Medulla oblongata (tissue), 1 donor: ENCODE data around the gene PCCA.

Experiments used
- DNase-seq: peaks from one replicate; pipeline ENCODE4 v3.0.0-alpha.2; 2015; ENCODE audit errors: extremely low spot score

PCCA gene

DNA sequence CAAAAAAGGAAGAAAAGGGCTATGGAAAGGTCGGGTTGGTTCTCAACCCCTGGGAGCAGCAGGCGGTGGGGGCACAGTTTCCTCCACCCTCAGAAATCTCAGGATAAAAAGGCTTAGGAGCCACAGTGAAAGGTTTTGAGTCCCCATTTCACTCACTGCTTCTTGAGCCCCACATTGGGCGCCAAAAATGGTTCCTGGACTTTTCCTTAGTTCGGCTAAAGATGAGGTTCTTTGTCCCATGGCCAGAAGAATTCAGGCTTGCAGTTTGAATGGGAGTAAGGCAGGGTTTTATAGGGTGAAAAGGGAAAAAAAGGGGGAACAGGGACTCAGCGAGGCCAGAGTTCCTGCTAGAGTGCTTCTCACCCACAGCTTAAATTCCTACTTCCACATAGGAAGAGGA lies 320.2 kb downstream of the PCCA start:
- DNase-seq = no peak

- no peak for DNase-seq
Observed at GRCh38 chr13:100423375-100423774, 334.5 kb downstream of the PCCA start.

DNA sequence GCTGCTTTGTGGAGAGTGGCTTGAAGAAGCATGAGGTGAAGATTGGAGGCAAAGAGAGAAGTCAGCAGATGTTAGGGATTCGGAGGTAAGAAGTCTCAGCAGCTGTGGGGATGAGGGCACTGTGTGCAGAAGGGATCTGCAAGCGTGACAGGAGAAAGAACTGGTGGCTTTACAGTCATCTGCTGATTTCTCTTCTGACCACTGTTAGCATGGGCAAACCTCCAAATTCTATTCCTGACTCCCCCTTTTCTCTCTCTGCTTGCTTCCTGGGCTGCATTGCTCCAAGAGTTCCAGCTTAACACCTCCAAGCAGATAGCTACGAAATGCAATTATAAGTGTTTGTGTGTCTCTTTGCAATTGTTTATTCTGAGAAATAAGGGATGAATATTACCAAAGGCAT lies 340.1 kb downstream of the PCCA start:
- DNase-seq = no peak

DNA sequence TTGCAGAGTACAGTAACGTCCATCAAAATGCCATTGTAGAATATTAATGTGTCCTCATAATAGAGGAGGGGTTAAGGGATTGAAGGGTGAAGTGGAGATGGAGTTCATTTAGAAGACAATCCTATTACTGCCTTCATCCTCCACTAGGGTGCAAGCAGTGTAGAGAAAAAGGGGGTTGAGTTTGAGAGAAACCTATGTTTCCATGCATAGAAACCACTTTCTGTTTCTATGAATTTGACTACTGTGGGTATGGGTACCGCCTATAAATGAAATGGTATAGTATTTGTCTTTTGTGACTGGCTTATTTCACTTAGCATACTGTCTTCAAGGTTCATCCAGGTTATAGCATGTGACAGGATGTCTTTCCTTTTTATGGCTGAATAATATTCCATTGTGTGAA lies 343.7 kb downstream of the PCCA start:
- DNase-seq = no peak

DNA sequence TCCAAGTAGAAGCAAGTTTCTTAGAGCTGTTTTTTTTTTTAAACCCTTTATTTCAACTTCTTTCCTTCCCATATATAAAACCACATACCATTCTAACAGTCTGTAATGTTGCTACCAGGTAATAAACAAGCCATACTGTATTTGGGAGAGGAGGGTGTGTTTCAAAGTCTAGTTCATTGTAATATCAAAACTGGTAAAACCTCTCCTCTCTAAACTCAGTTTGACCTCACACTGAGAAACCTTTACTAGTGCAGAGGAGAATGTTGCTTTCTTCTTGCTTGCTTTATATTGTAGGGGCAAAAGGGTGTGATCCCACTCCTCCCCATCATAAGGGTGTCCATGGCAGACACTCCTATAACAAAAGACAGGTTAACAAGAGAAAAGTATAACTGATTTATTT lies 344.6 kb downstream of the PCCA start:
- DNase-seq = no peak

GRCh38 chr13:100434010-100434763 lies 345.3 kb downstream of the PCCA start:
- no peak for DNase-seq

- DNase-seq = no peak
Observed at GRCh38 chr13:100436099-100436498, 347.2 kb downstream of the PCCA start.

GRCh38 chr13:100438059-100438788 lies 349.3 kb downstream of the PCCA start:
- DNase-seq = no peak

DNA sequence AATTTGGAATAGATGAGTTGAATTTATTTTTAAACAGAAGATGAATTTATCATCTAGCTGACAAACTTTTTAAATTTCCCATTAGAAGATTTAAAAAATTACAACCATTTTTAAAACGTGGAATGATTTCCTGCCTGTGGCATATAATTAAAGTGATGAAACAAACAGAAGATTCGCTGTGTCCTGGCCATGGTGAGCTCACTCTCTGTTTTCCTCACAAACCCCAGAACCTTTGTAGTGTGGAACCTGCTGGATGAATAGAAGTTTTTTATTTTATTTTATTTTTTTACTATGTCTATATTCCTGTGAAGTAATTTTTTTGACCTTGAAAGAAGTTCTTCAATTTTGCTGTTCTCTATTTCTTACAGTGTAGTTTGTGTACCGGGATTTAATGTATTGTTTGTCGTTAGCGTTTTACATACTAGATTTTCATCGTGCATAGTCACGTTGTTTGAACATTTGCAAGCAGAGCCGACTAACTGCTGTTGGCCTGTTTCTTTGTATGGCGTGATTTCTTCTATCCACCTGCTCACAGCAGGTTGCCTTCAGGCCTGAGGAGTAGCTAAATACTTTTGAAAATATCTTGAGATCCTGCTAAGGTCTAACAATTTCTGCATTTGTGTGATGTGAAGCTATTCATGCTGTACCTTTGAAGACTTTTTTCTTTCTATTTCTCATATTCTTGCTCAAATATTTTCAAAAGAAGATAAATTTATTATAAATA lies 350.5 kb downstream of the PCCA start:
- no peak for DNase-seq

- DNase-seq = no peak
Observed at GRCh38 chr13:100440751-100441425, 352.0 kb downstream of the PCCA start.

DNA sequence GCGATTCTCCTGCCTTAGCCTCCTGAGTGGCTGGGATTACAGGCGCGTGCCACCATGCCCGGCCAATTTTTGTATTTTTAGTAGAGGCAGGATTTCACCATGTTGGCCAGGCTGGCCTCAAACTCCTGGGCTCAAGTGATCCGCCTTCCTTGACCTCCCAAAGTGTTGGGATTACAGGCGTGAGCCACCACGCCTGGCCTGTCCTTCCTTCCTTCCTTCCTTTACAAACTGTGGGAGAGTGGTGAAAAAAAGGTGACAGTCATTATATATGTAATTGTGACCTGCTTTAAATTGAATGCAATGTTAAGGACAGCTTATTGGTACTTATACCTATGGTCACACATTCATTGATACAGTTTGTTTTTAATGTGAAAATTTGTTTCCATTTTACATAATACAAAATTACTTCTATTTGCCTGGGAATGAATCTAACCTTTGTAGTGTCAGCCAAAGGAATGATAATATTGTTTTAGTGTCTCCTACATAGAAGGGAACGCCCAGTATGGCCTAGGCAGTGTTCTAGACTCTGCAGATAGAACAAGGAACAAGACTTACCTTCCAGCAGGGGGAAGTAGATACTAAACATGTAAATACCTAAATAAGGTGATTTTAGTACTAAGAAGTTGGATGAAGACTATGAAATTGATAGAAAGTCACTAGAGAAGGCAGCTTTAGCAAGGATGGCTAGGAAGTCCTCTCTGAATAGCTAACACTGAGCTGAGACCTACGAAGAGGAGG lies 353.4 kb downstream of the PCCA start:
- DNase-seq = no peak

DNA sequence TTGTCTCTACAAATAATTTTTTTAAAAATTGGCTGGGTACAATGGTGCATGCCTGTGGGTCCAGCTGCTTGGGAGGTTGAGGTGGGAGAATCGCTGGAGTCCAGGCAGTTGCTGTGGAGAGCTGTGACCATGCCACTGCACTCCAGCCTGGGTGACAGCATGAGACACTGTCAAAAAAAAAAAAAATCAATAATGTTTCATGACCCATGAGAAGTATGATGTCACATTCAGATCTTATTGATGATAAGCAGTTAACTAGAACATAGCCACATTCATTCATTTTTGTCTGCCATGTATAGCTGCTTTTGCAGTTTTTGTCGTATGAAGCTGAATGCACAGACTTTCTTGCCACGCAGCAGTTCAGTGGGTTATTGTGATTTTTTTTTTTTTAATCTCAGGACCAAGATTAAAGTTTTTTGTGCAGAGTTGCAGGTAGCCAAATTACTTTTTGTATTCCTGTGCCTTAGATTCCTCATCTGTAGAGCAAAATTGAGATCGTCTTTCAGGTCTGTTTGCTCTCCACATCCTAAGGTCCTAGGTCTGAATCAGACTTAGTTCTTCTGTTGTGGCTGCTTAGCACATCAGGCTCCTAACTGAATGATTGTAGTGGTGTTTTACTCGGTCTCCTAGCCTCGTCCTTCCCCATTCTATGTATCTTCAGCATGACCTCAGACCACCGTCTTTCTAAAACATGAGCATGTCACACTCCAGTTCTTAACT lies 354.5 kb downstream of the PCCA start:
- DNase-seq = no peak

DNA sequence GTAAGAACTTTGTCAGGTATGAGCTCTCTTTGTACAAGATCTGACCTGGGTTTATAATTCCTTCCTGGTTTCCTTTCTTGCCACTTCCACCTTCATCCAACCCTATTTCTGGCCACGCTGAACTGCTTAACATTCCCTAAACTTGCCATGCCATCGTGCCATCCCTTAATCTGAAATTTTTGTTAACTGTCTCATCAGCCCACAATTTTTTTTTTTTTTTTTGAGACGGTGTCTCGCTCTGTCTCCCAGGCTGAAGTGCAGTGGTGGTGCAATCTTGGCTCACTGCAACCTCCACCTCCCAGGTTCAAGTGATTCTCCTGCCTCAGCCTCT lies 355.1 kb downstream of the PCCA start:
- DNase-seq = no peak

- no peak for DNase-seq
Observed at GRCh38 chr13:100447831-100448230, 358.9 kb downstream of the PCCA start.

- DNase-seq = no peak
Observed at GRCh38 chr13:100451923-100452322, 363.0 kb downstream of the PCCA start.

- no peak for DNase-seq
Observed at GRCh38 chr13:100454876-100455275, 366.0 kb downstream of the PCCA start.

DNA sequence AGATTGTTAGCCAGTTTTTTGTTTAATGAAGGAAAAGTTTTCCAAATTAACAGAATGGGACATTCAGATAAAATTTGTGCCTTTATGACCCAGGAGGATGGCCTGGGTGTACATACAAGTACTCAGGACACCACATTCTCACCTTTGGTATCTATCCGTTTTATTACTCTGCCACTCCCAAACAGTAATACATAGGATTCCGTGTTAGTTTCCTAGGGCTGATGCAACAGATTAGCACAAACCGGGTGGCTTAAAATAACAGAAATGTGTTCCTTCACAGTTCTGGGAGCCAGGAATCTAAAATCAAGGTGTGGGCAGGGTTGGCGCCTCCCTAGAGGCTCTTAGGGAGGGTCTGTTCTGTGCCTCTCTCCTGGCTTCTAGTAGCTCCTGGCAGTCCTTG lies 369.8 kb downstream of the PCCA start:
- no peak for DNase-seq

- no peak for DNase-seq
Observed at GRCh38 chr13:100459747-100460146, 370.9 kb downstream of the PCCA start.

GRCh38 chr13:100460266-100460665 lies 371.4 kb downstream of the PCCA start:
- DNase-seq = no peak

DNA sequence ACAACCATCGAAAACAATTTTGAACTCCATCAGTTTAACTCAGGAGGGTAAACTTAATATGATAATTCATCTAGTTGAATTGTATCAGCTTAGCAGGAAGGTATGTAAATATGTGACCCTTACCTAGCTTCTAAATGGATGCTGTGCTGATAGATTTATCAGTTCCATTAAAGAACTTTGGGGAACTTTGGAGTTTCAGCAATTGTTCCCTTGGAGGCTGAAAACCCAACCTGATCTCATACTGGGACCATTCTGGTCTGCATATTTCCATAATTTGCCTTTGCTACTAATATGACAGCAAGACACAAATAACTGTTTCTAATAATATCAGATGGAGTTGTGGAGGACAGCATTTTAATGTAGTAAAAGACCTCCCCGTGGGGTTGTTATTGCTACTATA lies 371.9 kb downstream of the PCCA start:
- no peak for DNase-seq
